ENCODE results near the gene GRP.

The GRP gene

DNA sequence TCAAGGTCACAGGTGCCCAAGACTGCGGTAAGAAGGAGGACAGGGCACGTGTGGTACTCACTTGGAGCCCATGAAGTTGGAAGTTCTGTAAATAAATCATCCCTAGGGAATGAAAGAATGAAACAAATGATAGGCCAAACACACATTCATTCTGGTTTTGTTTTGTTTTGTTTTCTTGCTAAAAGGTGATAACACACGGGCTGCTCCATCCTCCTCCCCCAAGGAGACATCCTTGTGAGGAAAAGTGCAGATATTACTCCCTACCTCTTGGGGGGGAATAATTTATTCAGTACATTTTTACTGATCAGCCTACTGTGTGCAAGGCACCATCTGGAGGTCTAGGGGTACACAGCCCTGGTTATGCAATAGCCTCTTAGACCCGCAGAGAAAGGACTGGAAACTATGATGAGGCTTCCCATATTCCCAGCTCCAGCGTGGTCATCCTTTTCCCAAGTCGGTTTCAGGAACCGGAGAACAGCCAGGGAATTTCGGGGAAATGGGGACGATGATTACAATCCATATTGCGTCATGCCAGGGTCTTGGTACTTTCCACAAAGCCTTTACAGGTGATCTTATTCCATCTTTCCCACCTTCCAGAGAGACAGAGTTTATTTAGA is 47.0 kb downstream of the GRP start:
- in situ Hi-C loops (cut with MboI; ENCODE audit: low sequenced_read_pairs): no loop called here

GRCh38 chr18:59267503-59268126 is 47.7 kb downstream of the GRP start:
- in situ Hi-C loops (cut with MboI; ENCODE audit: low sequenced_read_pairs): no loop called here

DNA sequence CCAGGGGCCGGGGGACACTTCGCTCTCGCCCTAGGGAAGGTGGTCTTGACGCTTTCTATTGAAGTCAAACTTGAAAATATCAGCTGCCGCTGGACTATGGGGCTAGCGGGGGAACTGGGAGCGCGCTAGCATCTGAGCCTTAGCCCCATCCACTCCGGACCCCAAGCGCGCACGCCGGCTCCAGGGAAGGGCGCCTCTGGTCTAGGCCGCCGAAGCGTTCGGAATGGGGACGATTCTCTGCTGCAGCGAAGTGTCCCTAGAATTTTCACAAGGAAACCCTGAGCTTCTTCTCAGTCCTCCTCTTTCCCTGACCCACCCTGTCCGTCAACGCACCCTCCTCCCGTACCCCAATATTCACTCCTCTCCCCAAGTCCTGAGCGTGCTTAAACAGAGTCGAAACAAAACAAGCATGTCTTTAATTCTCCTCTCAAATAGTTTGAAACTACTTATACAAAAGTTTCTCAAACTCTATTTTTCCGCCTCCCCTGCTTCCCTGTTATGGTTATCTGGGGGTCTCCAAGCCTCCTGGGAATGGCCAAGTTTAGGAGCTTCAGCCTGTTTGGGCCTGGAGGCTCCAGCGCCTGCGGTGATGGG is 48.3 kb downstream of the GRP start:
- in situ Hi-C loops (cut with MboI; ENCODE audit: low sequenced_read_pairs): no loop called here

- in situ Hi-C loops (cut with MboI; ENCODE audit: low sequenced_read_pairs): no loop called here
Measured at GRCh38 chr18:59268721-59269562, 49.0 kb downstream of the GRP start.

DNA sequence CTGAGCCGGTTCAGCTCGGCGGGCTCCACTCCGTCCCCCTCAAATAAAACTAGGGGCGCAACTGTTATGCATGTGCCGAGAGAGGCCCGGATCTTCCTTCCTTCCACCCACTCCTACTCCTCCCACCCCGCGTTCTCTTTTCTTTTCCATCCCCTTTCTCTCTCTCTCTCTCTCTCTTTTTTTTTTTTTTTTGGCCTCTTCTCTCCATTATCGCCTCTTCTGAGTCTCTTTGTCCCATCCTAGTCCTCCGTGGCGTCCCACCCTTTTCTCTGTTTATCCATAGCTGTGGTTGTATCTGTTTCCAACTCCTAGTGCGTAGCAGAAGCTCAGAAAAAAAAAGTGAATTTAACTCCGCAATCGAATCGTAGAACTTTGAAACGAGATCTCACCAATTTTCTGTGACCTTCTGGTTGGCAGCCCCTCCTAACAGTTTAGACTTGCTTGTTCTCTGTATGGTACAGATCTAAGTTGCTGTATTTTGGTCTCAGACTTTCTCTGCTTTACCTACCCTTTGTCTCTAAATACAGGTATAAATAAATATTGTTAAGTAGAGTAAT is 49.7 kb downstream of the GRP start:
- in situ Hi-C loops (cut with MboI; ENCODE audit: low sequenced_read_pairs): no loop called here

GRCh38 chr18:59270689-59271257 is 50.8 kb downstream of the GRP start:
- in situ Hi-C loops (cut with MboI; ENCODE audit: low sequenced_read_pairs): no loop called here

- in situ Hi-C loops (cut with MboI; ENCODE audit: low sequenced_read_pairs): no loop called here
Measured at GRCh38 chr18:59271606-59272220, 51.8 kb downstream of the GRP start.

DNA sequence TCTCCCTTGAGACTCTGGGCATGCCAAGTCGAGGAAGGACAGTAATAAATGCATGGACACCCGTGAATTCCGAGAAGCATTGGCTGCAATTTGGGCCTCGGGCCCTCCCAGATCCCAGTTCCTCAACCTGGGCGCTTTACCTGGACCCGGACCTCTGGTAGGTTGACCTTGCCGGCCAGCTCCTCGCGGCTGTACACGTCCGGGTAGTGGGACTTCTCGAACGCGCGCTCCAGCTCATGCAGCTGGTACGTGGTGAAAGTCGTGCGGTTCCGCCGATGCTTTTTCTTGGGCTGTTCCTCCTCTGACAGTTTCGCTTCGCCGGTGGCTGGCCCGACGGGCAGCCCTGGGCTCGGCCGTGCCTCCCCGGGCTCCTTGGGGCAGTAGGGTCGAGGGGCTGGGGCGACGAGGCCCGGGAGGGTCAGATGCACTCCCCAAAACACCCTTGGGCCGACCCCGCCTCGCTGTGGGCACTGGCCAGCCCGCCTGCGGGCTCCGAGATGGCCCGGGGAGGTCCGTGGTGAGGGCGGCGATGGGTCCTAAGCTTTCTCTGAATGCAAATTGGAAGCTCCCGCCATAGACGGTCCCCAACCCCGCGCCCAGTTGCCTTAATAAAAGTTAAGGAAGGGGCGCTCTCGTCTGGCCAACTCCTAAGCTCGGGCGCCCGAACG is 52.4 kb downstream of the GRP start:
- in situ Hi-C loops (cut with MboI; ENCODE audit: low sequenced_read_pairs): no loop called here

DNA sequence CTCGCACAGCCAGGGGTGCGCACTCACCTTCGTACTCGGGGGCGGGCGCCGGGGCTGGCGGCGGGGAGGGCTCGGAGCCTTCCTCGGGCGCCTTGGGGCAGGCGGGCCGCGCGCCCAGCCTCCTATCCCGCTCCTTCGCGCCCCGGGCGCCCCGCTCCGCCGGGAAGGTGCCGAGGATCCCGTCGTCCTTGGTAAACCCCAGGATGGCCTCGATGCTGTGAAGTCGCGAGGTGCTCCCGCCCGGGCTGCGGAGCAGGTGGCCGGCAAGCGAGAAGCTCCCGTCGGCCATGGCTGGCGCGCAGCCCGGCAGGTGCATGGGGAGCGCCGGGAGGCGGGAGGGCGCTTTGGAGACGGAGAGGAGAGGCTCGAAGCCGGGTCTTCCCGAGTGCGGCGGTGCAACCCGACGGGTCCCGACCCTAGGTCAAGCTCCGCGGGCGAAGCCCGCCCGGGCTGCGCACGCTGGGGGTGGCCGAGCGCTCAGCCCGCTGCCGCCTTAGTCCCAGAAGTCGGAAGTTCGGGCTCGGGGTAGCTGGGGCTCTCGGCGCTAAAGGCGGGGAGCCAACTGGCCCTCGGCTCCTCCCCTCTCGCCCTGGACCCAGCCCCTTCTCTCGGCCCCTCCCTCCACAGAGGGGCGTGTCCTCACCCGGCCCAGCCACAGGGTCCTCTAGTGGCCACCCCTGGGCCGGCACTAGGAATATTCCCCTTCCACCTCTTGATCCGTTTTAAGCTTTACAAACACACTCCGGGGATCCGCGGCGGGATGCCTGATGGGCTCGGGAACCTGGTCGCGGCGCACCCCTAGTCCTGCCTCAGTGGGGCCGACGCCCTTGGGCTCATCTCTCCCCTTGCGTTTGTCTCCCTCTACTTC is 53.2 kb downstream of the GRP start, which contains the start of gene RAX:
RAX (minus strand) TSS at position 564 of the 868 bp plus-strand sequence; CDS start at position 316, 248 bp downstream.
- in situ Hi-C loops (cut with MboI; ENCODE audit: low sequenced_read_pairs): no loop called here

- in situ Hi-C loops (cut with MboI; ENCODE audit: low sequenced_read_pairs): no loop called here
Measured at GRCh38 chr18:59273759-59274532, 54.0 kb downstream of the GRP start.

DNA sequence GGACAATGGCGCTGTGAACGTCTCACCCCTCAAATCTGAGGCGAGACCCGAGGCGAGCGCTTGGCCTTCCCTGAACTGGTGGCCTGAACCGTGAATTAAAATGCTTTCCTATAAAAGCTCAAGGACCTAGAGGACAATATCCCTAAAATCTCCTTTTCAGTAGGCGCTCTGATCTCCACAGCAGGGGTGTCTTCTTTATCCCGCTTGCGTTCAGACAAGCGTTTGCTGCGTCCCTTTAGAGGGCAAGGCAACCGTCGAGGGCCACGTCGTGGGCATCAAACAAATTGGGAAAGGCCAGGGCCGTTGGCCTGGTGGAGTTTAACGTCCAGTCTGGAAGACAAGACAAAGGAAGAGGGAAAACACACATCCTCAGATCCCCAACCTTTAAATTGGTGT is 54.6 kb downstream of the GRP start:
- in situ Hi-C loops (cut with MboI; ENCODE audit: low sequenced_read_pairs): no loop called here

DNA sequence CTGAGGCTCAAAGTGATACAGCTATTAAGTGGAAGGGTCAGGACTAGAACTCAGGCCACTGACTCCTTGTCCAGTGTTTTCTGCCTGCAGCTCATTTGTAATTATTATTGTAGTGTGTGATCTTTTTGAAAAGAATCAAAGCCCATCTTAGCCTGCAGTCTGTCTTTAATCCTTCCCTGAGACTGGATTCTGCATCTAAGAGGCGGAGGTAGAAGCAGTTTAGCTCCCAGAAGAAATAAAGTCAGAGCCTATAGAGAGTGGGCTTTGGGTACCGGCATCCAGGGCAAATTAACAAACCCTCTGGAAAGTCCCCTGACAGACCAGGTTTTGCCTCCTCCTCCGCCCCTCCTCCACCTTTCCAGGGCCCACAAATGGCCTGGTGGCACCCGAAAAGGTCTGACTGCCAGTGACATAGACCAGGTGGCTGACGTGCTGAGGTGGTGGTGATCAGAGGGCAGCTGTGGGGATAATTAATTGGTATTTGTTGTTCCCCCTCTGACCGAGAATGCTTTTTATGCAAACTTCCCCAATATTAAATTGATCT is 55.5 kb downstream of the GRP start:
- in situ Hi-C loops (cut with MboI; ENCODE audit: low sequenced_read_pairs): no loop called here

- in situ Hi-C loops (cut with MboI; ENCODE audit: low sequenced_read_pairs): no loop called here
Measured at GRCh38 chr18:59276047-59276446, 56.1 kb downstream of the GRP start.

DNA sequence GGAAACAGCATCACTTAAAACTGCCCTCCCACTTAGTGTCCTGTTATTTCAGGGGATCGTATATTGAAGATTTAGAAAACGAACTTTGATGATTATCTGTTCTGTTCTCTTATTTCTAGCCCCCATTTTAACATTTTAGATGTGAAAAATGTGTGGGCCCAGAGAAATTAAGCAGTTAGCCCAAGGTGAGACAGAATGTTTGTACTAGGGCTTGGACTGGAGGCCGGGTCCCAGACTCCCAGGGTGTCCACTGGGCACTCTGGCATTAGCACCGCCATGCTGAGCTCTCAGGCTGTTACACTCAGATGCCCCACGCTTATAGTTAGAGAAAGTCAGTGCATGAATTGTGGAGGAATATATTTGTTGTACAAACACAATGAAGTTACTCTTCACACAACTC is 58.8 kb downstream of the GRP start:
- in situ Hi-C loops (cut with MboI; ENCODE audit: low sequenced_read_pairs): no loop called here

- in situ Hi-C loops (cut with MboI; ENCODE audit: low sequenced_read_pairs): no loop called here
Measured at GRCh38 chr18:59279193-59279592, 59.2 kb downstream of the GRP start.

GRCh38 chr18:59279722-59280121 is 59.8 kb downstream of the GRP start:
- in situ Hi-C loops (cut with MboI; ENCODE audit: low sequenced_read_pairs): no loop called here
